ENCODE results near the gene CA12.

The CA12 gene

DNA sequence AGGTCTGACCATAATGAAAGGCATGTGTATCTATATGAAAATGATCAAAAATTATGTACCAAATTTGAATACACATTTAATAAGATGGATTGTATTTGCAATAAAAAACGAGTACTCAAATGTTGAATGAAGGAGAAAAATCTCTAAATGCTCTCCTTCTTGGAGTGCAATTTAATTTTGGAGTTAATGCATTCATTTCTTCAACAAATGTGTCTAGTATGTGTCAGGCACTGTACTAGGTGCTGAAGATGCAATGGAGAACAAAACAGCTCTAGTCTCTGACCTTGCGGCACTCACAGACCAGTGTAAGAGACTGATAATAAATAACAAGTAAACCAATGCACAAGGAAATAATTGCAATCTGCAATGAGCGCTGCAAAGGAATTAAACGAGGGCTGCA is 28.8 kb downstream of the CA12 start:
- Histone ChIP-seq H3K9me3 (ENCODE audit: insufficient read depth, low read length, severe bottlenecking) (no peaks in the 10 kb centered on the region), H3K36me3 (ENCODE audit: insufficient read depth, low read length) (no peaks in the 10 kb centered on the region), H3K27ac (ENCODE audit: low read length) (no peak overlapping the region), H3K4me3 (ENCODE audit: low read depth in 1 of 2, low read length in 2 of 2) (no peak overlapping the region), H3K4me1 (ENCODE audit: insufficient read depth, low read length) (no peaks in the 10 kb centered on the region), H3K9ac (ENCODE audit: low read depth, low read length) (no peak overlapping the region), H2AFZ (ENCODE audit: low read depth, low read length) (no peak overlapping the region), H3K27me3 (ENCODE audit: insufficient read depth, low read length, poor library complexity) (peaks cover 2% of the 10 kb centered on the region), H4K20me1 (ENCODE audit: insufficient read depth, low read length) (no peaks in the 10 kb centered on the region), H3K79me2 (ENCODE audit: insufficient read depth, low read length) (no peaks in the 10 kb centered on the region), H3K4me2 (ENCODE audit: insufficient read depth, low read length) (no peak overlapping the region)
- ATAC-seq (ENCODE audit: insufficient read depth, low read depth) (no peak), DNase-seq (no peak)
- TF ChIP-seq, protein P1, sequence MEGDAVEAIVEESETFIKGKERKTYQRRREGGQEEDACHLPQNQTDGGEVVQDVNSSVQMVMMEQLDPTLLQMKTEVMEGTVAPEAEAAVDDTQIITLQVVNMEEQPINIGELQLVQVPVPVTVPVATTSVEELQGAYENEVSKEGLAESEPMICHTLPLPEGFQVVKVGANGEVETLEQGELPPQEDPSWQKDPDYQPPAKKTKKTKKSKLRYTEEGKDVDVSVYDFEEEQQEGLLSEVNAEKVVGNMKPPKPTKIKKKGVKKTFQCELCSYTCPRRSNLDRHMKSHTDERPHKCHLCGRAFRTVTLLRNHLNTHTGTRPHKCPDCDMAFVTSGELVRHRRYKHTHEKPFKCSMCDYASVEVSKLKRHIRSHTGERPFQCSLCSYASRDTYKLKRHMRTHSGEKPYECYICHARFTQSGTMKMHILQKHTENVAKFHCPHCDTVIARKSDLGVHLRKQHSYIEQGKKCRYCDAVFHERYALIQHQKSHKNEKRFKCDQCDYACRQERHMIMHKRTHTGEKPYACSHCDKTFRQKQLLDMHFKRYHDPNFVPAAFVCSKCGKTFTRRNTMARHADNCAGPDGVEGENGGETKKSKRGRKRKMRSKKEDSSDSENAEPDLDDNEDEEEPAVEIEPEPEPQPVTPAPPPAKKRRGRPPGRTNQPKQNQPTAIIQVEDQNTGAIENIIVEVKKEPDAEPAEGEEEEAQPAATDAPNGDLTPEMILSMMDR (IDR thresholded peaks at IDR 0.05; ENCODE audit: borderline replicate concordance, extremely low read depth, low read length, poor library complexity, severe bottlenecking) = no peak
- no peak for TF ChIP-seq EZH2 (IDR thresholded peaks at IDR 0.05; ENCODE audit: borderline replicate concordance, low read depth, low read length, severe bottlenecking)

DNA sequence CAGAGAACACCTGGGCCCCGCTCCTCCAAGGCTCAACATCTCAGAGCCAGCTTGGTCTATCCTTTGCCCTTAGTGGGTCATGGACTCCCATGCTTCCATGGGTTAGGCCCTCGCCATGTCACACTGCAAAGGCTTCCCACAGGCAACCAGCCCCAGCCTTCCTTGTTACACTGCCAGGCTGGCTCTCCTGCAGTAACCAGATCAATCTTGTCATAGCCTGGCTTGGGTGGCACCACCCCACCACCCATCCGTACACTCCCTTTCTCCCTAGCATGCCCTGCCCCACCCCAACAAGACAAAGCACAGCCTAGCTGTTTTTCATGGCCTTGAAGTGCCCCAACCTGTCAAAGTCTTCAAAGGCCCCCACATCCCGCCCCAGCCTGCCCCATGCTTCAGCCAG is 30.5 kb downstream of the CA12 start:
- peaks cover 2% of the 10 kb centered on the region for H3K27me3 ChIP-seq (ENCODE audit: insufficient read depth, low read length, poor library complexity)
- no peak overlapping the region for H3K4me2 ChIP-seq (ENCODE audit: insufficient read depth, low read length)
- no peaks in the 10 kb centered on the region for H3K79me2 ChIP-seq (ENCODE audit: insufficient read depth, low read length)
- no peak overlapping the region for H3K9ac ChIP-seq (ENCODE audit: low read depth, low read length)
- no peak for DNase-seq
- no peaks in the 10 kb centered on the region for H4K20me1 ChIP-seq (ENCODE audit: insufficient read depth, low read length)
- H3K4me3 ChIP-seq (ENCODE audit: low read depth in 1 of 2, low read length in 2 of 2) = no peak overlapping the region
- H3K27ac ChIP-seq (ENCODE audit: low read length) = no peak overlapping the region
- no peaks in the 10 kb centered on the region for H3K9me3 ChIP-seq (ENCODE audit: insufficient read depth, low read length, severe bottlenecking)
- ATAC-seq (ENCODE audit: insufficient read depth, low read depth) = no peak
- no peaks in the 10 kb centered on the region for H3K4me1 ChIP-seq (ENCODE audit: insufficient read depth, low read length)
- H2AFZ ChIP-seq (ENCODE audit: low read depth, low read length) = no peak overlapping the region
- no peaks in the 10 kb centered on the region for H3K36me3 ChIP-seq (ENCODE audit: insufficient read depth, low read length)
- TF ChIP-seq, protein P1 (IDR thresholded peaks at IDR 0.05; ENCODE audit: borderline replicate concordance, extremely low read depth, low read length, poor library complexity, severe bottlenecking) = no peak
- no peak for TF ChIP-seq EZH2 (IDR thresholded peaks at IDR 0.05; ENCODE audit: borderline replicate concordance, low read depth, low read length, severe bottlenecking)

DNA sequence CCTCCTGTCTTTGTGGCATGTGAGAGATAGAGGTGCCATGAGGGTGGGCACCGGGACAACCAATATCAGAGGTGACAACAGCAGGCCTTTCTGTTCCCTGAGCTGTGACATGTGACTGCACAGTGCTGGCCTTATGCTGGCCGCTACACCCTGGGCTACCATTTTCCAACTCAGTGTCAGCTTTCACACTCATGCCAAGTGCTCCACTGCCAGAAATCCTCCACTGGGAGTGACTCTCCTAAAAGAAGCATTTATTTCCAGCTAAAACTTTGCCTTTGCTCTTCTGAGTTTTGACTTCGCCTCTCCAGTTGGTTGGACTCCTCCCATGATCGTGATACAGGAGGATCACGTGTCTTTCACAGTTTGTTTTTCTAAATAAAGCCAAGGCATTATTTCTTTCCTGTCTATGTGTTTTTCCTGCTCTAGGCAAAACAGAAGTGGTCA is 31.4 kb downstream of the CA12 start:
- Histone ChIP-seq H3K27me3 (ENCODE audit: insufficient read depth, low read length, poor library complexity) (peaks cover 2% of the 10 kb centered on the region), H3K9ac (ENCODE audit: low read depth, low read length) (no peak overlapping the region), H3K4me2 (ENCODE audit: insufficient read depth, low read length) (no peak overlapping the region), H4K20me1 (ENCODE audit: insufficient read depth, low read length) (no peaks in the 10 kb centered on the region), H3K79me2 (ENCODE audit: insufficient read depth, low read length) (no peaks in the 10 kb centered on the region), H3K9me3 (ENCODE audit: insufficient read depth, low read length, severe bottlenecking) (no peaks in the 10 kb centered on the region), H3K4me3 (ENCODE audit: low read depth in 1 of 2, low read length in 2 of 2) (no peak overlapping the region), H3K4me1 (ENCODE audit: insufficient read depth, low read length) (no peaks in the 10 kb centered on the region), H2AFZ (ENCODE audit: low read depth, low read length) (no peak overlapping the region), H3K27ac (ENCODE audit: low read length) (no peak overlapping the region), H3K36me3 (ENCODE audit: insufficient read depth, low read length) (no peaks in the 10 kb centered on the region)
- ATAC-seq (ENCODE audit: insufficient read depth, low read depth) (no peak), DNase-seq (no peak)
- TF ChIP-seq, protein P1 (IDR thresholded peaks at IDR 0.05; ENCODE audit: borderline replicate concordance, extremely low read depth, low read length, poor library complexity, severe bottlenecking) = no peak
- no peak for TF ChIP-seq EZH2 (IDR thresholded peaks at IDR 0.05; ENCODE audit: borderline replicate concordance, low read depth, low read length, severe bottlenecking)

DNA sequence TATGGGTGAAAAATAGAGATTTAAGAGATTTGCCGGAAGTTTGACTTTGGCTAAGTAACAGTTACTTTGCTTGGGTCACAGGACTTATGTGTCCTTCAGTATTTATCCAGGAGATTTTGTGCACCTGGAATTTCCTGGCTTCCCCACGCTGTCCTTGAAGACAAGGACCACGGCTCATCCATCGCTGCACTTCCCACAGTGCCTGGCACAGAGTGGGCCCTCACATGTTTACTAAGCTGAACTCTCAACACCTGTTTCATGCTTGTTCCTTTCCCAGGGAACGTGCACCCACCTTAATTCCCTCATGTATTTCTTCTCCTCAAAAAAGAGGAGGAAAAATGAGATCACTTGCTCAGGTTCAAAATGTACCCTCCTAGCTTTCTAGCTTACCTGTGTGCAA is 32.0 kb downstream of the CA12 start:
- DNase-seq (no peak), ATAC-seq (ENCODE audit: insufficient read depth, low read depth) (no peak)
- H3K27me3 ChIP-seq (ENCODE audit: insufficient read depth, low read length, poor library complexity) = no peaks in the 10 kb centered on the region
- no peak overlapping the region for H3K27ac ChIP-seq (ENCODE audit: low read length)
- no peak overlapping the region for H3K4me2 ChIP-seq (ENCODE audit: insufficient read depth, low read length)
- H2AFZ ChIP-seq (ENCODE audit: low read depth, low read length) = no peak overlapping the region
- H3K9ac ChIP-seq (ENCODE audit: low read depth, low read length) = no peak overlapping the region
- no peaks in the 10 kb centered on the region for H3K4me1 ChIP-seq (ENCODE audit: insufficient read depth, low read length)
- H3K79me2 ChIP-seq (ENCODE audit: insufficient read depth, low read length) = no peaks in the 10 kb centered on the region
- no peak for TF ChIP-seq EZH2 (IDR thresholded peaks at IDR 0.05; ENCODE audit: borderline replicate concordance, low read depth, low read length, severe bottlenecking)
- TF ChIP-seq, protein P1 (IDR thresholded peaks at IDR 0.05; ENCODE audit: borderline replicate concordance, extremely low read depth, low read length, poor library complexity, severe bottlenecking) = no peak
- H3K4me3 ChIP-seq (ENCODE audit: low read depth in 1 of 2, low read length in 2 of 2) = no peak overlapping the region
- no peaks in the 10 kb centered on the region for H3K9me3 ChIP-seq (ENCODE audit: insufficient read depth, low read length, severe bottlenecking)
- no peaks in the 10 kb centered on the region for H4K20me1 ChIP-seq (ENCODE audit: insufficient read depth, low read length)
- no peaks in the 10 kb centered on the region for H3K36me3 ChIP-seq (ENCODE audit: insufficient read depth, low read length)

Data from DND-41 (cell line).